Measurements from ENCODE around the gene OLIG2.

OLIG2 gene

GRCh38 chr21:33070744-33070997 lies 44.9 kb downstream of the OLIG2 start:
- DNase-seq (ENCODE audit: low spot score) = no peak
- no peak for TF ChIP-seq CTCF (IDR thresholded peaks at IDR 0.05; ENCODE audit: borderline replicate concordance, control extremely low read depth, extremely low read depth, insufficient read depth, missing control alignments)
- in situ Hi-C loops (cut with MboI; ENCODE audit: low sequenced_read_pairs, unreplicated experiment) = no loop called here

DNA sequence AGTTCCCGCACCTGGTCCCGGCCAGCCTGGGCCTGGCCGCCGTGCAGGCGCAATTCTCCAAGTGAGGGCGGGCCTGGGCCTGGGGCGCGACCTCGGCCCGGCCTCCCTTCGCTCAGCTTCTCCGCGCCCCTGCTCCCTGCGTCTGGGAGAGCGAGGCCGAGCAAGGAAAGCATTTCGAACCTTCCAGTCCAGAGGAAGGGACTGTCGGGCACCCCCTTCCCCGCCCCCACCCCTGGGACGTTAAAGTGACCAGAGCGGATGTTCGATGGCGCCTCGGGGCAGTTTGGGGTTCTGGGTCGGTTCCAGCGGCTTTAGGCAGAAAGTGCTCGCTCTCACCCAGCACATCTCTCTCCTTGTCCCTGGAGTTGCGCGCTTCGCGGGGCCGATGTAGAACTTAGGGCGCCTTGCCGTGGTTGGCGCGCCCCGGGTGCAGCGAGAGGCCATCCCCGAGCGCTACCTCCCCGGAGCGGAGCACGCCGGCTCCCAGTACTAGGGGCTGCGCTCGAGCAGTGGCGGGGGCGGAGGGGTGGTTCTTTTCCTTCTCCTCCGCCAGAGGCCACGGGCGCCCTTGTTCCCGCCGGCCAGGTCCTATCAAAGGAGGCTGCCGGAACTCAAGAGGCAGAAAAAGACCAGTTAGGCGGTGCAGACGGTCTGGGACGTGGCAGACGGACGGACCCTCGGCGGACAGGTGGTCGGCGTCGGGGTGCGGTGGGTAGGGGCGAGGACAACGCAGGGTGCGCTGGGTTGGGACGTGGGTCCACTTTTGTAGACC lies 45.4 kb downstream of the OLIG2 start:
- TF ChIP-seq CTCF (IDR thresholded peaks at IDR 0.05; ENCODE audit: borderline replicate concordance, control extremely low read depth, extremely low read depth, insufficient read depth, missing control alignments) = no peak
- peak; percentile 46 for DNase-seq (ENCODE audit: low spot score)
- in situ Hi-C loops (cut with MboI; ENCODE audit: low sequenced_read_pairs, unreplicated experiment) = no loop called here

GRCh38 chr21:33071770-33072306 lies 46.1 kb downstream of the OLIG2 start:
- in situ Hi-C loops (cut with MboI; ENCODE audit: low sequenced_read_pairs, unreplicated experiment) = no loop called here
- no peak for TF ChIP-seq CTCF (IDR thresholded peaks at IDR 0.05; ENCODE audit: borderline replicate concordance, control extremely low read depth, extremely low read depth, insufficient read depth, missing control alignments)
- no peak for DNase-seq (ENCODE audit: low spot score)

GRCh38 chr21:33073636-33074035 lies 47.9 kb downstream of the OLIG2 start:
- DNase-seq (ENCODE audit: low spot score) = no peak
- no peak for TF ChIP-seq CTCF (IDR thresholded peaks at IDR 0.05; ENCODE audit: borderline replicate concordance, control extremely low read depth, extremely low read depth, insufficient read depth, missing control alignments)
- in situ Hi-C loops (cut with MboI; ENCODE audit: low sequenced_read_pairs, unreplicated experiment) = no loop called here

- in situ Hi-C loops (cut with MboI; ENCODE audit: low sequenced_read_pairs, unreplicated experiment) = no loop called here
- DNase-seq (ENCODE audit: low spot score) = no peak
- TF ChIP-seq CTCF (IDR thresholded peaks at IDR 0.05; ENCODE audit: borderline replicate concordance, control extremely low read depth, extremely low read depth, insufficient read depth, missing control alignments) = no peak
These were observed 49.4 kb downstream of the OLIG2 start for GRCh38 chr21:33075128-33075527.

DNA sequence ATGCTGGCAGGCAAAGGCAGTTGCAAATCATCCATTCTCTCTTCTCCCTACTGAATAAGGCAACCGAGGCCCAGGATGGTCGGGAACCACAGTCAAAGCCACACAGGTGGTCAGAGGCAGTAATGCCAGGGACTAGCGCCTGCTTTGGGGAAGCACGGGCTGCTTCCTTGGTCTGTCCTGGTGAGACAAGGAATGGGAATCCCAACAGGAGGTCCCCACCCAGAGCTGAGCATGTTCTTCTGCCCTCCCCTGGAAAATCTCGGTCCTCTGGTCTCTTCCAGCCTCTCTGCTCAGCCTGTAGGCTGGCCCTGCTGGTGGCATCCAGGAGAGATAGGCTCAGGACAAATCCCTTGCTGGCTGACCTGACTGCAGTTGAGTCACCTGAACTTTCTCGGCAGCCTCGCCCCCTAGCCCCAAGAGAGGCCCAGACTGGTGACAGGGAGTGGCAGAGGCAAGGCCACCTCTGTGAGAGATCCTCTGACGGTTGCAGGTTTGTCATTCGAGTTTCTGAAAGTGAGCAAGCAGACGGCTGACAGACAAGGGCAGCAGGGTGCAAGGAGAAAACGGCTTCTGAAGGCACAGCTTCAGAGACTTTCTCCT lies 50.0 kb downstream of the OLIG2 start:
- no peak for TF ChIP-seq CTCF (IDR thresholded peaks at IDR 0.05; ENCODE audit: borderline replicate concordance, control extremely low read depth, extremely low read depth, insufficient read depth, missing control alignments)
- in situ Hi-C loops (cut with MboI; ENCODE audit: low sequenced_read_pairs, unreplicated experiment) = no loop called here
- no peak for DNase-seq (ENCODE audit: low spot score)
